GM18868 (cell line): Measurements from ENCODE around the gene MEAK7.

Experiments
- ATAC-seq: cut with Tn5 transposase; IDR thresholded peaks from one replicate; pipeline ENCODE4 v1.9.1; 2021; ENCODE audit warnings: mild to moderate bottlenecking, moderate library complexity; ENCODE audit not compliant: unreplicated experiment

MEAK7 gene

DNA sequence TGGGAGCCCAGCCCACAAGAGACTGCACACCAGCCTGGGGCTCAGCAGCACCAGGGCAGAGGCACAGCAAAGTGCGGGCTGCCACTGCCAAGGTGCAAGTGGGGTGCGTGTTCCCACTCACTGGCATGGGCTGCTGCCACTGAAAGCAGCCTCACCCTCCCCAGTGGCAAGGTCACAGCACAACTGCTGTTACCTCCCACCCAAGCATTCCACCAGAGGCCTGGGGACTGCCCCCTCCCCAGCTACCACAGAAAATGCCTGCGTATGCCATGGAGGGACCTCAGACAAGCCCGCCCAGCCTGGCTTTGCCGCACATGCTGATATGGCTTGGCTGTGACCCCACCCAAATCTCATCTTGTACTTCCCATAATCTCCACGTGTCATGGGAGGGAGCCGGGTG is 33.1 kb downstream of the MEAK7 start:
- no peak for ATAC-seq

DNA sequence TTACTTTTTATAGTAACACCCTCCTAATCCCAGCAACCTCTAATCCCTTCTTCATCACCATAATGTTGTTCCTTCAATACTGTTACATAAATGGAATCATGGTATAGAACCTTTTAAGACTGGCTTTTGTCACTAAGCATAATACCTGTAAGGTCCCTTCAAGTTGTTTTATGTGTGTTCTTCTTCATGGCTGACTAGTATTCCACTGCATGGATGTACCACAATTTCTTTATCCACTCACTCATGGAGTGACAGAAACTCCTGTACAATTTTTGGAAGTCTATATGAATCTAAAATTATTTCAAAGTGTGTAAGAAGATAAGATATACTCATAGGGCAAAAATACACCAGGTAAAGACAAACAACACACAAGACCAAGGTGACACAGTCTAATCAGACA is 36.8 kb downstream of the MEAK7 start:
- ATAC-seq: no peak

DNA sequence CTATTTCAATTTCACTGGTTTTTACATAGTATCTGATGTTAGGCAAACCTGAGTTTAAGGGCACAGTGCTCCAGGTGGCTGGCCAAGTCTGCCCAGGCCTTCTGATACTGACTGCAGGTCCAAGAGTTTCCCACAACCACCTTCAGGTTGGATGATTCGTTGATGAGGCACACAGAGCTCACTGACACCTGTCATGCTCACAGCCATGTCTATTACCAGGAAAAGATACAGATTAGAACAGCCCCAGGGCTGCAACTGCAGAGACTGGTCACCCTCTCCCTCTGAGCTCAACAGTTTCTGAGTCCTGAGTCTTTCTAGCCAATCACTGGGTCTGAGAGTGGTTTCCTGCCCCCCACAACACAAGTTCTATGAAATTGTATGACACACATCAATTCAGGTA is 37.2 kb downstream of the MEAK7 start:
- ATAC-seq: no peak

DNA sequence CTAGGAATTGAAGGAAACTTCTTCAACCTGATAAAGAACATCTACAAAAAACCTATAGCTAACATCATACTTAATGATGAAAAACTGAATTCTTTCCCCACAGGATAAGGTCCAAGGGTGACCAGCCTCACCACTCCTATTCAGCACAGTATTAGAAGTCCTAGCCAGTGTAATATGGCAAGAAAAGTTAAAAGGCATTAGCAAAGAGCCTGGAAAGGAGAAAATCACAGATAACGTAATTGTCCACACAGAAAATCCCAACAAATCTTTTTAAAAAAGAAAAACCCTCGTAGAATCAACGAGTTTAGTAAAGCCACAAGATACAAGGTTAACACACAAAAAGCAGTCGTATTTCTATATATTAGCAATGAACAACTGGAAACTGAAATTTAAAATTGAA is 37.8 kb downstream of the MEAK7 start:
- no peak for ATAC-seq

DNA sequence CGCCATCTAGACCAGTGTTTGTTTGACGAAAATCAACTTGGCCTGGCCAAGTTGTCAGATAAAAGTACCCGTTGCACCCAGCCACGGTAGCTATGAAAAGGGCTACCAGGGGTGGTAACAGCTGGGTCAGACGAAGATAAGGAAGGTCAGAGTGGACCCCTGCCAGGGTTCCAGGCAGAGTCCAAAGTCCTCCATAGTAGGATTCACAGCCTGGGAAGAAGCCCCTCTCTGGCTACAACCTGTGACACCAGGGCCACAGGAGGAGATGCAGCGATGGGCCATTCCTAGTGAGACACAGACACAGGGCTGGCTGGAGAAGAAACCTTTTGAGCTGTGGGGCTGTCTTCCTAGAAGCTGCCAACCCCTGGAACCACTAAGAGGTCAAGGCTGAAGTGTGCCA is 39.3 kb downstream of the MEAK7 start:
- ATAC-seq: no peak

DNA sequence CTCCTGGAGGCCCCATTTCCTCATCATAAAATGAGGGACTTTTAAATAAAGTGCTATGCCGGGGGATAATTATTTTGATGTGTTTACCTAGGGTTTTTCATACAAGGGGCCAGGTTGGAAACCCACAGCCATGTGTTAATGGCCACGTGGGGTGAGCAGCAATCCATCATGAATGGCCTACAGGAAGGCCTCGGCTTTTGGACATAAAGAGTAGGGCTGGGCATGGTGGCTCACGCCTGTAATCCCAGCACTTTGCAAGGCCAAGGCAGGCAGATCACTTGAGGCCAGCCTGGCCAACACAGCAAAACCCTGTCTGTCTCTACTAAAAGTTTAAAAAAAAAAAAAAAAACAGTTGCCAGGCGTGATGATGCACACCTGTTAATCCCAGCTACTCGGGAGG is 40.3 kb downstream of the MEAK7 start:
- ATAC-seq: no peak

DNA sequence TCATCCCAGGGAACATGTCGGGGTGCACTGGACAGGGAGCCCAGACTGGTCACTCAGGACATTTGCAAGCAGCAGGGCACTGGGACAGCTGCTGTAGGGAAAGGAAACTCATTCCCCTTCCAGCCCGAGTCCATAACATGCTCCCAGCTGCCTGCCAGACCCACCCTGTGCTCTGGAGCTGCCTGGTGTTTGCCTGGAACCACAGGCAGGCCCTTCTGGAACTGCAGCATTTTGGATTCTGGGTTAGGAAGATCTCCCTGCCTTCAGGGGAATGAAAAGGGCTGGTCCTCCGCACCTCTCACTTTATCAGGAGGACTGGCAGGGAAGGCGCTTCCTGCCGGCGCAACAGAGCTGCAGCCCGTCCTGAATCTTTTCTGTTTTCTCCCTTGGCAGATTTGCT is 41.2 kb downstream of the MEAK7 start:
- no peak for ATAC-seq

DNA sequence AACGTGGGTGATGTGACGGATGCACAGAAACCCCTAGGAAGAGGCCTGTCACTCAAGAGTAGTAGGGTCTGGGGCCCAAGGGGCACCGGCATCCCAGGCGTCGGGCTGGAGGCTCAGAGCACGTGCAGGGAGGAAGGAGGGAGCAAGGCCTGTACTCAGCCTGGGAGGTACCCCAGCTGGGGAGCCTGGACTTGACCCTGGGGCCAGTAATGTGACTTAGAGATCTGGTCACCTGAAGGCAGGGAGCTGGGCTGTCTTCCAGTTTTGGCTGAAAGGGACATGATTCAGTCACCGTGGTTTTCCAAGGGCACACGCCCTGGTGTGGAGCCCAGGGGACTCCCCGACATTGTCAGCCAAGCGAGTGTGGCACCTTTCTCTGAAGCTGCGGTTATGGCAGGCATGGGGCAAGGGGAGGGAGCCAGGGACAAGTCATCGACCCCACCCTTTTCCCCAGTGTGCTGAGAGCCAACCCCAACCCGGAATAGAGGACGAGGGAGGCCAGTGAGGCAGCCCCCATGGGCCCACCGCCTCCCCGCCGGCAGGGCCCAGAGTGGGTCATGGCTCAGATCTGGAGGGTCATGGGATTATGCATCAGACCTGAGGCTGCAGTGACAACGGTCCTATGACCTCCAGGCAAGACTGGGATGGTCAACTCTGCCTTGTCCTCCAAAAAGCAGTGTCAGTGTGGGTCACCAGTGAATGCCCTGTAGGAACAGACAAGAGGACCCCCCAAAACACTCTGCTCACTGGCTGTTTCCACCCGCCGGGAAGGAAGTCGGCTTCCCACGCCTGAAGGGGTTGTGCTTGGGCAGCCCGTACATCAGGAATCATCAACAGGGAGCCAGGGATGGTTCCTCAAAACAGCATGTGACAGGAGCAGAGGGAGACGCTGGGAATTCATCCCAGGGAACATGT is 41.9 kb downstream of the MEAK7 start:
- ATAC-seq: no peak

DNA sequence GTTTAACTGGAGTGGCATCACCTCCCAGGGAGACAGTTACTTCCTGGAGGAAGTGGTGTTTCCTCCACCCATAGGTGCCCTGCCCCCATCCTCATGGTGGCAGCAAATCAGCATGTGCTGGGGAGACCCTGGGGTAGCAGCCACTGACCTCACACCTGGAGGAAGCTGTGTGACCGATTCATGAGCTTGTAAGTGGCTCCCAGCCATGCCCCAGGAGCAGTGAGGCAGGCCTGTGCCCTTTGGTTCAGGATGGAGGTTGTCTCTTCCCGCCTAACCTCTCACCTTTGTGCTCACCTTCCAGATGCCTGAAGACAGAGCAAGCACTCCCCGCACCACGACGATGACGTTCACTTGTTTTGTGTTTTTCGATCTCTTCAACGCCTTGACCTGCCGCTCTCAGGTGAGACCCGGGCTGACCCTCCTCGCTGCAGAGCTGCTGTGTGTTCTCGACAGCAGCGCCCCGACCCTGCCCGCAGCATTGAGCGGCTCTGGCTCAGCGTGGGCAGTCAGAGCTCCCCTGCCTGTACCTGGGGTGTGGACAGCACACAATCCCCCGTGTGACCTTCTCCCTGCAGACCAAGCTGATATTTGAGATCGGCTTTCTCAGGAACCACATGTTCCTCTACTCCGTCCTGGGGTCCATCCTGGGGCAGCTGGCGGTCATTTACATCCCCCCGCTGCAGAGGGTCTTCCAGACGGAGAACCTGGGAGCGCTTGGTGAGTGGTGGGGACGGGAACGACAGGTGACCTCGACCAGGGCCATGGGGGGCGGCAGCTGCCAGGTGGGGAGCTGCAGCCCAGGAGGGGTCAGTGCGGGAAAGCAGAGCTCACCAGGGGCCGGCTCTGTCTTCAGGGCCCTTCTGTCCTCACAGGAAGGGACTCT is 42.8 kb downstream of the MEAK7 start:
- ATAC-seq: no peak

DNA sequence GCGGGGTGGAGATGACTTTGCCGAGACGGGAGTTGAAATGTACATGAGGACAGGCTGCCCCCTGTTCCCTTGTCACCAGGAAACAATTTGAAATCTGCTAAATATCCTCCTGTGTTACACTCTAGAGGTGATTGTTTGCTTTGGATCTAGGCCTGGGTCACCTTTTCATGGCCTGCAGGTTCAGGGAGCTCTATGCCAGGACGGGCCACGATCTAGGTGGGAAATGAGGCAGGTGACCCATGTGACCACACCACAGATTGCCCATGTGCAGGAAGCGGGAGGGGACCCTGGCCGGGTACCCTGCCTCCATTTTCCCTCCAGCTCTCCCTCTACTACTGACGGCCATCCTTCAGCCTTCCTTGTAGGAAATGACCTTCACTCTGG is 43.4 kb downstream of the MEAK7 start:
- ATAC-seq: no peak

DNA sequence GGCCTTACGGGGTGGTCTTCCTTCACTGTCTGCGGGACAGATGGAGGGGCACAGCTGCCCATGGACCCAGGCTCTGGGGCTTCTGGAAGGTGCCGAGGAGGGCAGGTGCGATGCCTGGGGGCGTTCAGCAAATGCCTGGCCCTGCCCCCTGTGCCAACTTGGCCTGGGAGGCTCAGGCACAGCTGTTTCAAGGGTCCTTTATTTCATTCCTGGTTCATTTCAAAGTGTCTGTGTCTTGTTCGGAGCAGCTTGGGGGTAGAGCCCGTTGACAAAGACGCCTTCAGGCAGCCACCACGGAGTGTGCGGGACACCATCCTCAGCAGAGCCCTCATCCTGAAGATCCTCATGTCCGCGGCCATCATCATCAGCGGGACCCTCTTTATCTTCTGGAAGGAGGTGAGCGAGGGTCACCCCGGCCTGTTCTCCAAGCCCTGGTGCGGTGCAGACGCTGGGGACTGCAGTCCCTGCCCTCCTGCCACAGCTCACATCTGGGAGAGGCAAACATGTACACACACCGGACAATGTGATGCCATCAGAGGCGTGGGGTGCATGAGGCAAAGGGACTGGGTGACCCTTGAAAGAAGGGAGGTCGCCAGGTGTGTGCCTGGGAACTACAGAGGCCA is 43.9 kb downstream of the MEAK7 start:
- no peak for ATAC-seq

DNA sequence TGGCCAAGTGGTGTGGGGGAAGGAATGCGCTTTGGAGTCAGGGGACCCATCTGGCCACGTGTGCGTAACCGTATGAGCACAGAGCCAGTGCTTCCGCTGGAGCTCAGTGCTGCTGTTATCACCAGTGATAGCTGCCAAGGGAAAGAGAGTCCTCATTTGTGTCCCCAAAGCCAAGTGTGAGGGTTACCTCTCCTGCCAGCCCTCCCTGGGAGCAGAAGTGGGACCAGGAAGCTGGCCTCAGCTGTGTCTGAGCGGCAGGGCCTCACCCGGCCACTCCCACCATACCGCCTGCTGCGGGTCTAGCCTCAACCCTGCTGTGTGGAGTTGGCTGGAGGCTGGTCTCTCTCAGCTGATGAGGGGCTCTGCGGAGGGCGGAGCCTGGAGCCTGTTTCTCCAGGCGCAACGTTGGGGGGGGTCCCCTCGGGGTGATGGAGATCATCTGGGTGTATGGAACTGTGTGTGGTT is 44.5 kb downstream of the MEAK7 start:
- ATAC-seq: no peak

DNA sequence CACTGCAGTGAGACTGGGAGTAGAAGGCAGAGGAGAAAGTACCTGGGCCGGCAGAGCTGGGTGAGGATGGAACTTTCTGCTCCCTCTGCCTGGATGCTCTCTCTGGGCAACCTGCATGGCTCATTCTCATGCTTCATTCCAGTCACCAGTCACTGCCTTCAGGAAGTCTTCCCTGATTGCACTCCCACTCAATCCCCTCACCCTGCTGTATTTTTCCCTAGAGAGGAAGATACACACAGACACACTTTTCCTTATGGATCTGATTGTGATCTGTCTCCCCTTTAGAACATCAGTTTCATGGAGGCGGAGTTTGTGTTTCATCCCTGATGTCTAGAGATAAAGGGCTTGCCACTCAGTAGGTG is 44.9 kb downstream of the MEAK7 start:
- ATAC-seq: no peak

DNA sequence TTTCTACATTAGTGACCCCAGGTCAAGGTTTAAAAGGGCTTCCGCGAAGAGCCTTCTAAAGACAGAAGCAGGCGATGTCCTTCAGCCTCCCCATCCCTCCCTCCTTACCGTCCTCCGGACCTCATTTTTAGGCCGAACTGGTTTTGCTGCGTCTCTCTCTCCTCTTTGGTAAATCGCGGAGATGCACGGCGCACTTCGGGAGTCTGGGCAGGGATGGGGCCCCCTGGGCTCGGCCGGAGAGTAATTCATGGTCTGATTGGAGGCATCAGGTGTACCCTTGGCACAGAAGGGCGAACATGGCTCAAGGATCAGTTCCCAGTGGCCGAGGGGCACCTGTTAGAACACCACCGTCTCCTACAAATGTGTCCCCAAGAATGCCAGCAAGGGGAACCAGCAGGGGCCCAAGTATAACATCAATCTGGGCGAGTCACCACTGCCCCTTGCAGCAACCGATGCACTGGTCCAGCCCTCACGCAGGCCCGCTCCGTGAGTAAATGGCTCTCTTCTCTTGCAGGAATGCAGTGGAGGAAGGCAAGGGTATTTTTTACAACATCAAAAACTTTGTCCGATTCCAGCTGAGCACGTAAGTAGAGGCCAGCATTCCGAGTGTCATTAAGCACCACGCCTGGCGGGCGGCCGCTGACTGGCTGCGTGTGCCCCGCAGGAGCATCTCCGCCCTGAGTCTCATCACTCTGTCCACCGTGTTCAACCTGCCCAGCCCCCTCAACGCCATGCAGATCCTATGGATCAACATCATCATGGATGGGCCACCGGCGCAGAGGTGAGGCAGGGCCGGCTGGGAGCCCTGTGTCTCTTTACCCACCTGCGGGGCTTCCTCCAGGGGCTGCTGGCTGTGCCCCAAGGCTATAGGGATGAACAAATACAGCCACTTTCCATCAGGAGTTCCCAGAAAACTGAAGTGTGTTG is 45.6 kb downstream of the MEAK7 start:
- no peak for ATAC-seq

DNA sequence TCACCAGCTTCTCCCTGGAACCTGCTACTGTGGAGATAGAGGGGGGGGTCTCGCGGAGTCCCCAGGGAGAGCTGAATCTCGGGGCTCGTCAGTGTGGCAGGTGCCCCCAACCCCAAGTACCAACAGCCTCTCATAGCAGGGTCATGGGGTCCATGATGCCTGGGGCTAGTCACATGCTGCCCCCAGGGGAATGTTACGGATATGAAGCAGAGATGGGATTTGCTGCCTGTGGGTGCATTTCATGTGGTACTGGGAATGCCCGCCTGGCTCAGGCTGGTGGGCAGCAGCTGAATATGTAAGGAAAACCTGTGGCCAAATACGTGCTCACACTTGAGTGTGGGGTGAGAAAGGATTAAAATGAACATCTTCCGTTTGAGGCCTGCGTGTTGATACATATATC is 49.4 kb downstream of the MEAK7 start:
- ATAC-seq: no peak
